HT1080 (cell line): ENCODE data around the gene TOP3B. TPM values are rescaled to one million over a fixed set of nuclear protein-coding genes. Genes with fewer than 3 reads are reported as not detected.
A peak's percentile ranks its signal among the peaks of the same experiment; 100 is the strongest.
"Not testable (repeated sequence)": the region's sequence is repeated elsewhere in the genome, so short reads cannot be mapped to it uniquely, and the experiment has no call there.

Experiments
- DNase-seq: peaks from one replicate; pipeline ENCODE4 v3.0.0-alpha.2; 2015; ENCODE audit warnings: low read depth
- total RNA-seq: library from RNA; depleted of rRNA; stranded (reverse); fragments of >200 nt; shearing (Covaris generic); gene quantifications from 2 replicates; pipeline ENCODE4 v1.2.3, GENCODE V29; 2014

Gene TOP3B
- total RNA-seq, 1 experiment from 2014 or later: 48.9 TPM

- DNase-seq: no peak
Observed at GRCh38 chr22:21945453-21946261, 36.9 kb downstream of the TOP3B start.

- DNase-seq: no peak
Observed at GRCh38 chr22:21944871-21945270, 37.7 kb downstream of the TOP3B start.

GRCh38 chr22:21943571-21944448 is 38.8 kb downstream of the TOP3B start:
- peak; percentile 34 for DNase-seq

GRCh38 chr22:21942407-21943343 is 39.9 kb downstream of the TOP3B start:
- peak; percentile 97 for DNase-seq

GRCh38 chr22:21941921-21942320 is 40.7 kb downstream of the TOP3B start:
- DNase-seq: no peak

- peak; percentile 73 for DNase-seq
Observed at GRCh38 chr22:21940521-21940920, 42.1 kb downstream of the TOP3B start.

- not testable (repeated sequence) for DNase-seq
Observed at GRCh38 chr22:21939935-21940334, 42.7 kb downstream of the TOP3B start.

- no peak for DNase-seq
Observed at GRCh38 chr22:21939461-21939913, 43.1 kb downstream of the TOP3B start.

- no peak for DNase-seq
Observed at GRCh38 chr22:21938906-21939305, 43.7 kb downstream of the TOP3B start.

GRCh38 chr22:21938071-21938822 is 44.3 kb downstream of the TOP3B start:
- peak; percentile 90 for DNase-seq

GRCh38 chr22:21937821-21938070 is 44.8 kb downstream of the TOP3B start:
- no peak for DNase-seq

GRCh38 chr22:21937041-21937820 is 45.4 kb downstream of the TOP3B start:
- DNase-seq: no peak

- no peak for DNase-seq
Observed at GRCh38 chr22:21936151-21936775, 46.3 kb downstream of the TOP3B start.

GRCh38 chr22:21933910-21934309 is 48.7 kb downstream of the TOP3B start:
- DNase-seq: no peak

- DNase-seq: no peak
Observed at GRCh38 chr22:21933413-21933812, 49.2 kb downstream of the TOP3B start.

- no peak for DNase-seq
Observed at GRCh38 chr22:21932347-21932746, 50.2 kb downstream of the TOP3B start.

GRCh38 chr22:21931056-21931455 is 51.5 kb downstream of the TOP3B start:
- DNase-seq: no peak

GRCh38 chr22:21929253-21929652 is 53.3 kb downstream of the TOP3B start:
- DNase-seq: no peak

GRCh38 chr22:21928048-21928447 is 54.5 kb downstream of the TOP3B start:
- DNase-seq: no peak
